ENCODE results near the gene HACD2. TPM values are rescaled to one million over a fixed set of nuclear protein-coding genes. Genes with fewer than 3 reads are reported as not detected.

The HACD2 gene
- total and polyA plus RNA-seq, 10 of the 15 experiments (the other 5 are each of a cell fraction or from before 2014, with no cell fraction given), result 9.1 to 30.0 (median 18.8) TPM

DNA sequence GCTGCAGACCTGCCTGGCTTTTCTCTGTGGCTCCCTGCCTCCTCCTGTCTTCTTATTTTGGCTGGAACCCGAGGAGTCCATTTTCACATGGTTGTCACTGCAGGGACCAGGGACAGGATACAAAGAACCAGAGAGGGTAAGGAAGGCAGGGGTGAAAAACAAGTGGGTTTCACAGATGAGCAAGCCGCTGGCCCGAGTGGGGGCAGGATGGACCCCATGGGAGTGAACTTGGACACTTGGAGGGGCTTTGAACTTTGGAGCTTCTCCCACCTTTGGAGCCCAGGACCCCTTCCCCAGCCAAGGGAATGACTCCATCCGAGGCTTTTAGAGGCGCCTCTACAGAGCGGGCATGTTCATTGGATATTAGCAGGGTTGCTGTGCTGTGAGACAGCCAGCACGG is 109.1 kb downstream of the HACD2 start:
- intact Hi-C loops (cut with micrococcal nuclease; ENCODE audit: unreplicated experiment), result no loop called here
- Histone ChIP-seq H3K4me3 (no peak overlapping the region), H3K4me2 (ENCODE audit: control insufficient read depth, insufficient read depth) (no peak overlapping the region), H3K9ac (ENCODE audit: control insufficient read depth, insufficient read depth, low read length) (no peak overlapping the region), H3K4me1 (ENCODE audit: control insufficient read depth, insufficient read depth, low read length) (no peaks in the 10 kb centered on the region), H3K27ac (ENCODE audit: control insufficient read depth, insufficient read depth) (no peak overlapping the region), H3K79me2 (ENCODE audit: control insufficient read depth, insufficient read depth, low read length) (no peaks in the 10 kb centered on the region), H3K9me3 (replicated peaks; ENCODE audit: control insufficient read depth, insufficient read depth, low read length) (no peaks in the 10 kb centered on the region), H2AFZ (ENCODE audit: control insufficient read depth, low read depth, low read length) (no peak overlapping the region), H3K27me3 (replicated peaks in 1 of 2; ENCODE audit: control insufficient read depth in 2 of 2, insufficient read depth in 2 of 2, low read length in 1 of 2) (peaks cover 0 to 2% of the 10 kb centered on the region in 2 experiments; a peak in 1 of 4 replicates), H3K36me3 (ENCODE audit: control insufficient read depth in 2 of 2, insufficient read depth in 2 of 2, low read length in 1 of 2) (no peaks in the 10 kb centered on the region), H4K20me1 (ENCODE audit: control insufficient read depth, insufficient read depth) (no peaks in the 10 kb centered on the region)
- no TSS peak for BruUV-seq (replicated peaks)
- ATAC-seq (no peak), FAIRE-seq (no peak), DNase-seq (ENCODE audit: low read depth, low spot score) (no peak)
- in situ Hi-C loops (cut with MboI), result no loop called here
- no peak for TF ChIP-seq WRNIP1 (IDR thresholded peaks at IDR 0.05; ENCODE audit: borderline replicate concordance, low read depth, low read length)
- TF ChIP-seq ESRRA (IDR thresholded peaks at IDR 0.05; ENCODE audit: low read length), result no peak
- TF ChIP-seq FOS (IDR thresholded peaks at IDR 0.05; ENCODE audit: borderline replicate concordance, extremely low read depth, insufficient read length), result no peak
- TF ChIP-seq JUND (IDR thresholded peaks at IDR 0.05; ENCODE audit: low read depth, low read length), result no peak
- TF ChIP-seq JUNB (IDR thresholded peaks at IDR 0.05), result no peak
- TF ChIP-seq, protein P1, sequence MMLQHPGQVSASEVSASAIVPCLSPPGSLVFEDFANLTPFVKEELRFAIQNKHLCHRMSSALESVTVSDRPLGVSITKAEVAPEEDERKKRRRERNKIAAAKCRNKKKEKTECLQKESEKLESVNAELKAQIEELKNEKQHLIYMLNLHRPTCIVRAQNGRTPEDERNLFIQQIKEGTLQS (IDR thresholded peaks at IDR 0.05; ENCODE audit: borderline replicate concordance, extremely low read depth, low read depth, low read length), result no peak
- no peak for TF ChIP-seq MYB (IDR thresholded peaks at IDR 0.05; ENCODE audit: borderline replicate concordance, low read depth, low read length)
- TF ChIP-seq, protein P2, sequence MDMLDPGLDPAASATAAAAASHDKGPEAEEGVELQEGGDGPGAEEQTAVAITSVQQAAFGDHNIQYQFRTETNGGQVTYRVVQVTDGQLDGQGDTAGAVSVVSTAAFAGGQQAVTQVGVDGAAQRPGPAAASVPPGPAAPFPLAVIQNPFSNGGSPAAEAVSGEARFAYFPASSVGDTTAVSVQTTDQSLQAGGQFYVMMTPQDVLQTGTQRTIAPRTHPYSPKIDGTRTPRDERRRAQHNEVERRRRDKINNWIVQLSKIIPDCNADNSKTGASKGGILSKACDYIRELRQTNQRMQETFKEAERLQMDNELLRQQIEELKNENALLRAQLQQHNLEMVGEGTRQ (IDR thresholded peaks at IDR 0.05; ENCODE audit: borderline replicate concordance, low read depth, low read length), result no peak
- no peak for TF ChIP-seq NR2C2 (IDR thresholded peaks at IDR 0.05; ENCODE audit: borderline replicate concordance, control insufficient read depth, insufficient read length, low read depth)
- TF ChIP-seq BHLHE40 (IDR thresholded peaks at IDR 0.05; ENCODE audit: borderline replicate concordance in 1 of 2, low read depth in 2 of 2, low read length in 1 of 2), result no peak
- TF ChIP-seq NFXL1 (IDR thresholded peaks at IDR 0.05; ENCODE audit: borderline replicate concordance), result no peak
- no peak for TF ChIP-seq ZNF24 (IDR thresholded peaks at IDR 0.05)
- TF ChIP-seq PML (IDR thresholded peaks at IDR 0.05; ENCODE audit: low read length), result no peak
- no peak for TF ChIP-seq TCF3 (IDR thresholded peaks at IDR 0.05; ENCODE audit: borderline replicate concordance, insufficient read depth, low read depth, low read length)
- TF ChIP-seq KLF5 (IDR thresholded peaks at IDR 0.05; ENCODE audit: partially characterized antibody), result no peak
- TF ChIP-seq LARP7 (IDR thresholded peaks at IDR 0.05), result no peak
- no peak for TF ChIP-seq MTA2 (IDR thresholded peaks at IDR 0.05; ENCODE audit: low read depth)
- no peak for TF ChIP-seq HDAC2 (IDR thresholded peaks at IDR 0.05)
- TF ChIP-seq, protein P3, sequence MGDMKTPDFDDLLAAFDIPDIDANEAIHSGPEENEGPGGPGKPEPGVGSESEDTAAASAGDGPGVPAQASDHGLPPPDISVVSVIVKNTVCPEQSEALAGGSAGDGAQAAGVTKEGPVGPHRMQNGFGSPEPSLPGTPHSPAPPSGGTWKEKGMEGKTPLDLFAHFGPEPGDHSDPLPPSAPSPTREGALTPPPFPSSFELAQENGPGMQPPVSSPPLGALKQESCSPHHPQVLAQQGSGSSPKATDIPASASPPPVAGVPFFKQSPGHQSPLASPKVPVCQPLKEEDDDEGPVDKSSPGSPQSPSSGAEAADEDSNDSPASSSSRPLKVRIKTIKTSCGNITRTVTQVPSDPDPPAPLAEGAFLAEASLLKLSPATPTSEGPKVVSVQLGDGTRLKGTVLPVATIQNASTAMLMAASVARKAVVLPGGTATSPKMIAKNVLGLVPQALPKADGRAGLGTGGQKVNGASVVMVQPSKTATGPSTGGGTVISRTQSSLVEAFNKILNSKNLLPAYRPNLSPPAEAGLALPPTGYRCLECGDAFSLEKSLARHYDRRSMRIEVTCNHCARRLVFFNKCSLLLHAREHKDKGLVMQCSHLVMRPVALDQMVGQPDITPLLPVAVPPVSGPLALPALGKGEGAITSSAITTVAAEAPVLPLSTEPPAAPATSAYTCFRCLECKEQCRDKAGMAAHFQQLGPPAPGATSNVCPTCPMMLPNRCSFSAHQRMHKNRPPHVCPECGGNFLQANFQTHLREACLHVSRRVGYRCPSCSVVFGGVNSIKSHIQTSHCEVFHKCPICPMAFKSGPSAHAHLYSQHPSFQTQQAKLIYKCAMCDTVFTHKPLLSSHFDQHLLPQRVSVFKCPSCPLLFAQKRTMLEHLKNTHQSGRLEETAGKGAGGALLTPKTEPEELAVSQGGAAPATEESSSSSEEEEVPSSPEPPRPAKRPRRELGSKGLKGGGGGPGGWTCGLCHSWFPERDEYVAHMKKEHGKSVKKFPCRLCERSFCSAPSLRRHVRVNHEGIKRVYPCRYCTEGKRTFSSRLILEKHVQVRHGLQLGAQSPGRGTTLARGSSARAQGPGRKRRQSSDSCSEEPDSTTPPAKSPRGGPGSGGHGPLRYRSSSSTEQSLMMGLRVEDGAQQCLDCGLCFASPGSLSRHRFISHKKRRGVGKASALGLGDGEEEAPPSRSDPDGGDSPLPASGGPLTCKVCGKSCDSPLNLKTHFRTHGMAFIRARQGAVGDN (IDR thresholded peaks at IDR 0.05), result no peak
- POLR2A ChIA-PET, result no interaction called here
- CTCF ChIA-PET, result interaction anchor here (1.0 to 5.1 kb wide), 2 partner anchors 14 to 83 kb away, joined by 3 to 21 read pairs; no protein-coding TSS in a partner anchor
- RAD21 ChIA-PET (ENCODE audit: unreplicated experiment), result no interaction called here
- SMC1A ChIA-PET (ENCODE audit: uncharacterized antibody, unreplicated experiment), result no interaction called here
- WGBS (ENCODE audit: insufficient coverage, insufficient replicate concordance, low lambda C conversion rate, missing lambda C conversion rate), result 39% methylated on average over 7 of the region's 7 CpGs
